Mesenteric fat pad (tissue), 1 donor: ENCODE data around the gene FAM78A. TPM values are rescaled to one million over a fixed set of nuclear protein-coding genes. Genes with fewer than 3 reads are reported as not detected.

Experiments
- DNase-seq: peaks from one replicate; pipeline ENCODE4 v3.0.0-alpha.2; 2020; ENCODE audit warnings: low spot score
- total RNA-seq: library from RNA; stranded (reverse); fragmentation: NEBNext Ultra II Directional; extraction: Animal tissue kit (Norgen Biotek cat#: 25700); gene quantifications from one replicate; pipeline ENCODE4 v1.2.1, GENCODE V29; 2021
- donor health status: DM: yes; HTN: yes; CAD: no.

FAM78A gene
- total RNA-seq, 1 donor from 2014 or later: 6.3 TPM

- DNase-seq: no peak
Measured at GRCh38 chr9:131303381-131304321, 27.3 kb upstream of the FAM78A start.

GRCh38 chr9:131302244-131303075 is 26.1 kb upstream of the FAM78A start:
- no peak for DNase-seq

GRCh38 chr9:131300444-131300843 is 24.1 kb upstream of the FAM78A start:
- DNase-seq: no peak

- DNase-seq: no peak
Measured at GRCh38 chr9:131299961-131300347, 23.6 kb upstream of the FAM78A start.

GRCh38 chr9:131299346-131299960 is 23.1 kb upstream of the FAM78A start:
- no peak for DNase-seq

GRCh38 chr9:131298816-131299215 is 22.5 kb upstream of the FAM78A start:
- no peak for DNase-seq

GRCh38 chr9:131298341-131298740 is 22.0 kb upstream of the FAM78A start:
- DNase-seq: no peak

GRCh38 chr9:131297903-131298302 is 21.6 kb upstream of the FAM78A start:
- DNase-seq: no peak

- DNase-seq: no peak
Measured at GRCh38 chr9:131296906-131297500, 20.7 kb upstream of the FAM78A start.

GRCh38 chr9:131296460-131296859 is 20.1 kb upstream of the FAM78A start:
- no peak for DNase-seq

GRCh38 chr9:131292937-131293336 is 16.6 kb upstream of the FAM78A start:
- DNase-seq: no peak

GRCh38 chr9:131291795-131292315 is 15.5 kb upstream of the FAM78A start:
- DNase-seq: no peak

- DNase-seq: no peak
Measured at GRCh38 chr9:131290767-131291370, 14.6 kb upstream of the FAM78A start.

GRCh38 chr9:131290036-131290766 is 13.9 kb upstream of the FAM78A start:
- no peak for DNase-seq

GRCh38 chr9:131289301-131290035 is 13.2 kb upstream of the FAM78A start, which contains the start of gene PLPP7:
TSS of gene PLPP7 (plus strand) at chr9:131289723. CDS start at chr9:131289998, 275 bp downstream.
- DNase-seq: no peak

- DNase-seq: no peak
Measured at GRCh38 chr9:131288217-131288616, 11.9 kb upstream of the FAM78A start.

- no peak for DNase-seq
Measured at GRCh38 chr9:131287359-131287758, 11.0 kb upstream of the FAM78A start.

- no peak for DNase-seq
Measured at GRCh38 chr9:131284856-131285255, 8.5 kb upstream of the FAM78A start.
